ENCODE results near the gene KLK4.

GRCh38 chr19:50902640-50903039, 8.6 kb downstream of the KLK4 start:
- TF ChIP-seq ZNF124 (CRISPR knock-in tag; IDR thresholded peaks at IDR 0.05) (no peak), CREB1 (IDR thresholded peaks at IDR 0.05) (no peak), CREB1 (CRISPR knock-in tag; IDR thresholded peaks at IDR 0.05) (no peak), FOXJ3 (CRISPR knock-in tag; IDR thresholded peaks at IDR 0.05) (no peak), SLC30A9 (CRISPR knock-in tag; IDR thresholded peaks at IDR 0.05) (no peak), SRSF9 (IDR thresholded peaks at IDR 0.05; ENCODE audit: borderline replicate concordance, low read depth, low read length) (no peak), KDM1A (IDR thresholded peaks at IDR 0.05) (no peak), NRF1 (conservative IDR thresholded peaks at IDR 0.05 in 1 of 2, IDR thresholded peaks at IDR 0.05 in 1 of 2) (no peak), KDM4B (IDR thresholded peaks at IDR 0.05; ENCODE audit: borderline replicate concordance in 2 of 2, low read depth in 1 of 2) (no peak)

Data from K562 (cell line).